ENCODE measurements around the gene TK2.
"Not testable (repeated sequence)": the region's sequence is repeated elsewhere in the genome, so short reads cannot be mapped to it uniquely, and the experiment has no call there.

The TK2 gene

DNA sequence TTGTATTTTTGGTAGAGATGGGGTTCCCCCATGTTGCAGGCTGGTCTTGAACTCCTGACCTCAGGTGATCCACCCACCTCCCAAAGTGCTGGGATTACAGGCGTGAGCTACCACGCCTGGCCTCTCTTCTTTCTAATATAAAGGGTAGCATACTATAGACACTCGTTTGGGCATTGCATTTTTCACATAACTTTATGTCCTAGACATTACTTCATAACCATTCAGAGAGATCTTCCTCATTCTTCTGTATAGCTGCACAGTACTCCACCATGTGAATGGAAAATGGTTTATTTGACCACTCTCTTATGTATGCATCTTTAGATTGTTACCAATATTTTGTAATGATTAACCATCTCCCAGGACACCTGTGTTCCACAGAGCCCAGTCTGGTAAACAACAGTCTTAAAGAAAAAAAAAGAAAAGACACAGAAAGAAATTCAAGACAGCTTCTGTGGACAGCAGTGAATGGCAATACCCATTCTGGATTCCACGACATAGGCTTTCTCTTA lies 42.1 kb downstream of the TK2 start:
- no peak for DNase-seq (ENCODE audit: low read depth in 2 of 2)

DNA sequence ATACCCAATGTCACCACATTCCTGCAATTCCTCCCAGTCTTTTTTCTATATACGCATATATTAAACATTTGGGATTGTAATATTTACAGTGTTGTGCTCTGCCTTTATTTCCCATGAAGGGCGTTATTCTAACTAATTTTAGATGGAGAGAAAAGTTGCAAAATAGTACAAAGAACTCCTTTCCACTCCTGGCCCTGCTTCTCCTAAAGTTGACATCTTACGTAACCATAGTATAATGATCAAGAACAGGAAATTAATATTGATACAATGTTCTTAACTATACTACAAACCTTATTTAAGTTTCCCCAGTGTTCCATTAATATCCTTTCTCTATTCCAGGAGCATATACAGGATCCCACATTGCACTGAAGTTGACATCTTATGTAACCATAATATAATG lies 46.3 kb downstream of the TK2 start:
- DNase-seq (ENCODE audit: low read depth in 2 of 2): no peak

DNA sequence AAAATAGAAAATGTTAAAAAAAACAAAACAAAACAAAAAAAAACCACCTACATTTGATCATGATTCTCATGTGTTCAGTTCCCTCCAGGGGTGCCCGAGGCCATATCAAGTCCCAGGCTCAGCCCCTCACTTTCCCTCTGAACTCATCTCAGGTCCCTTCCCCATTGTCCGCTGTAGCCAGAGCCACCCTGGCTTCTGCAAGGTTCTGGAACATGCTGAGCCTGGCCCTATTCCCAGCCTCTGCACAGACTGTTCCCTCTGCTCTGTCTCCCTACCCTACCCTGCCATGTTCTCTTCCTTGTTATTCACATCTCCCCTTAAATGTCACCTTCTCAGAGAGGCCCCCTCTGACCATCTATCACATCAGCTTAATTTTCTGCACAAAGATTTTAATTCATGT lies 46.9 kb downstream of the TK2 start:
- no peak for DNase-seq (ENCODE audit: low read depth in 2 of 2)

DNA sequence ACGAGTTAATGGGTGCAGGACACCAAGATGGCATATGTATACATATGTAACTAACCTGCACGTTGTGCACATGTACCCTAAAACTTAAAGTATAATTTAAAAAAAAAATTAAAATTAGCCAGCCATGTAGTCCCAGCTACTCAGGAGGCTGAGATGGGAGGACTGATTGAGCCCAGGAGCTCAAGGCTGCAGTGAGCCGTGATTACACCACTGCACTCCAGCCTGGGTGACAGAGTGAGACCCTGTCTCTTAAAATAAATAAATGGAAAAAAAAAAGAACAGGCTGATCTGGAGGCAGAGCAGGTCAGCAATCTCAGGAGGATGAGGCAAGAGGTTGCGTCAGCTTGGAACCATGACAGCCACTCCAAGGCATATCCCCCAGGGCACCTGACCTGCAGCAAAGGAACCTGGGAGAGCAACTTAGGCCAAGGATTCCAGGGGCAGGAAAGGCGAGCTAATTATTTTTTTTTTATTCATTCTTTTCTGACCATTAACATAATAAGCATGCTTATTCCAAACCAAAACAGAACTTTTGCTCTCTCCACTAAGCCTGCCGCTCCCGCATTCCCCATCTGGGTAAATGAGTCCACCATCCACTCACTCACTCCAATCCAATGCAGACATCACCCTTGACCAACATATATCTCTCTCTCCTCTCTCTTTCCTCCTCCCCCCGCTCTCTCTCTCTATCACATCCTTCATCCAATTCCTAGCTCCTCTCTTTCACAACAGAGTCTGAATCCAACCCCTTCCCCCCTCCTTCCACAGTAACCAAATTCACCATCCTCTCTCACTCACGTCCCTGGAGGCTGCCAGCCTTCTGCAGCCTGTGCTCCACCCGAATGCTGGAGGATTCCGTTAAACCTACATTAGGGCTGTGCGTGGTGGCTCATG lies 47.7 kb downstream of the TK2 start:
- DNase-seq (ENCODE audit: low read depth in 2 of 2): no peak

DNA sequence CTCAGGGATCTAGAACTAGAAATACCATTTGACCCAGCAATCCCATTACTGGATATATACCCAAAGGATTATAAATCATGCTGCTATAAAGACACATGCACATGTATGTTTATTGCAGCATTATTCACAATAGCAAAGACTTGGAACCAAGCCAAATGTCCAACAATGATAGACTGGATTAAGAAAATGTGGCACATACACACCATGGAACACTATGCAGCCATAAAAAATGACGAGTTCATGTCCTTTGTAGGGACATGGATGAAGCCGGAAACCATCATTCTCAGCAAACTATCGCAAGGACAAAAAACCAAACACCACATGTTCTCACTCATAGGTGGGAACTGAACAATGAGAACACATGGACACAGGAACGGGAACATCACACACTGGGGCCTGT lies 48.4 kb downstream of the TK2 start:
- not testable (repeated sequence) for DNase-seq (ENCODE audit: low read depth in 2 of 2)

DNA sequence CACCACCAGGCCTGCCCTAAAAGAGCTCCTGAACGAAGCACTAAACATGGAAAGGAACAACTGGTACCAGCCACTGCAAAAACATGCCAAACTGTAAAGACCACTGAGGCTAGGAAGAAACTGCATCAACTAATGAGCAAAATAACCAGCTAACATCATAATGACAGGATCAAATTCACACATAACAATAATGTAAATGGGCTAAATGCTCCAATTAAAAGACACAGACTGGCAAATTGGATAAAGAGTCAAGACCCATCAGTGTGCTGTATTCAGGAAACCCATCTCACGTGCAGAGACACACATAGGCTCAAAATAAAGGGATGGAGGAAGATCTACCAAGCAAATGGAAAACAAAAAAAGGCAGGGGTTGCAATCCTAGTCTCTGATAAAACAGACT lies 52.0 kb downstream of the TK2 start:
- not testable (repeated sequence) for DNase-seq (ENCODE audit: low read depth in 2 of 2)

DNA sequence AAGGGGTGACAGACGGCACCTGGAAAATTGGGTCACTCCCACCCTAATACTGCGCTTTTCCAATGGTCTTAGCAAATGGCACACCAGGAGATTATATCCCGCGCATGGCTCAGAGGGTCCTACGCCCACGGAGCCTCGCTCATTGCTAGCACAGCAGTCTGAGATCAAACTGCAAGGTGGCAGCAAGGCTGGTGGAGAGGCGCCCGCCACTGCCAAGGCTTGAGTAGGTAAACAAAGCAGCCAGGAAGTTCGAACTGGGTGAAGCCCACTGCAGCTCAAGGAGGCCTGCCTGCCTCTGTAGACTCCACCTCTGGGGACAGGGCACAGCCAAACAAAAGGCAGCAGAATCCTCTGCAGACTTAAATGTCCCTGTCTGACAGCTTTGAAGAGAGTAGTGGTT lies 53.7 kb downstream of the TK2 start:
- not testable (repeated sequence) for DNase-seq (ENCODE audit: low read depth in 2 of 2)

DNA sequence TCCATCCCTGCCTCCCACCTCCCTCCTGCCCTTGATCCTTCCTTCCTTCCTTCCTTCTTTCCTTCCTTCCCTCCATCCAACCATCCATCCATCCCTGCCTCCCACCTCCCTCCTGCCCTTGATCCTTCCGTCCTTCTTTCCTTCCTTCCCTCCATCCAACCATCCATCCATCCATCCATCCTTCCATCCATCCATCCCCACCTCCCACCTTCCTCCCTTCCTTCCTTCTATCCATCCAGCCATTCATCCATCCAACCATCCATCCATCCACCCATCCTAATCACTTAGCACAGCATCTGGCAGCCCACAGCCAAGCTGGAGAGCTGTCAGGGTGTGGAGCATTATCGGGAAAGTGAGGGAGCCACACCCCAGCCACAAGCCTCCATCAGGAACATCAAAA lies 54.5 kb downstream of the TK2 start:
- no peak for DNase-seq (ENCODE audit: low read depth in 2 of 2)

DNA sequence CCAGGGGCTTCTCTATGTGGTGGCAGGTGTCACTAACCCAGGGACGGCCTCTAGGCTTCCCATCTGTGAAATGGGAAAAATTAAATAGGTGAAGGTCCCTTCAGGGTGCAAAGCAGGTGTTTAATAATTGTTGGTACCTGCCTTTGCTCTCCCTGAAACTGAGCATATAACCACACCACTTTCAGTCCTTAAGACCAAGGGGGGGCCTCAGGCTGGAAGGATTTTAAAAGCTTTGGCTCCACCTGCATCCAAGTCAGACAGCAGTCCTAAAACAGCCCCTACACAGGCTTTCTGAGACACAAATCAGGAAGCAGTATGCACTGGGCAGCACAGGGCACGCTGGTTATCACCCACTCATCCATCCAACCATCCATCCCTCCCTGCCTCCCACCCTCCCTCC lies 55.0 kb downstream of the TK2 start:
- no peak for DNase-seq (ENCODE audit: low read depth in 2 of 2)

DNA sequence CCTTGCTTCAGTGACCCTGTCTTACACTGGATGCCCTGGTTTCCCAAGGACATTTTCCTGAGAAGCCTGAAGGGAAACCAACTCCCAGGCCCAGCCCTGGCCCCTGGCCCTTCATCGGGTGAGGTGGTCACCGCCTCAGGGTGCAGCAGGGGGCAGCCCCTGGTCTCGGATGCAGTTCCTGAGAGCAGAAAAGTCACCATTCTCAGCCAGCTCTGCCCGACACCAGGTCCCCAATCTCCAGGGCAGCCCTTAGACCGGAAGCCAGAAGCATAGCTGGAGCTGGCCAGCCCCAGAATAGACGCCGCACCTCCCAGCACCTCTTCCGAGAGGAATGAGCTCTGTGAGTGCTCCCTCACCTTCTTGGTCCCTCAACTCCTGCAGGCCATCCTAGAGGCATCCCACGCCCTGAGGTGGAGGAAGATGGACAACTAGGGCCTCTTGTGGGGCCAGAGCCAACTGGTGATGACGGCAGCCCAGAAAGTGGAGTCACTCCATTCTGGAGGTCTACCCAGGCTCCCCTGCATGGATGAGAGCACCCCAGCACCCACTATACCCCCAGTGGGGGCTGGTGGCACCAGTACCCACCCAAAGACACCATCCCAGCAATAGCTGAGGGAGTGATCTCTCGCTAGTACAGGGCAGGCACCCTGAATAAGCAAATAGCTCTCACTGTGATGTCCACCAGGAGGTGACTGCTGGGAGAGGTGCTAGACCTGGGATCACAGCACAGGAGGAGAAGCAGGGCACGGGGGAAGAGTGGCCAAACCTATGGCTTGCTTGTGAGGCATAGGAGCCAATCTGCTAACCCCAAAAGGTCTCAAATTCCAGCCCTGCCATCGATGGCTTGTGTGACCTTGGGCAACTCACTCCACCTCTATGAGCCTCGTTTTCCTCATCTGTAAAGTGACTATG lies 56.2 kb downstream of the TK2 start:
- no peak for DNase-seq (ENCODE audit: low read depth in 2 of 2)

DNA sequence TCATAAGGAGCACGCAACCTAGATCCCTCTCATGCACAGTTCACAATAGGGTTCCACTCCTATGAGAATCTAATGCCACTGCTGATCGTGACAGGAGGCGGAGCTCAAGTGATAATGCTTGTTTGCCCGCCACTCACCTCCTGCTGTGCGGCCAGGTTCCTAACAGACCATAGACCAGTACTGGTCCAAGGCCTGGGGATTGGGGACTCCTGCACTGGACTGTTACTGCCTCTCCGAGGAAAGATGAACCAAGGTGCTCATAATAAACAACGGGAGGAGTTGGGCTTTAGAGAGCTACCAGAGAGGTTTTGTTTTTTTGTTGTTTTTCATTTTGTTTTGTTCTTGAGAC lies 58.2 kb downstream of the TK2 start:
- no peak for DNase-seq (ENCODE audit: low read depth in 2 of 2)

DNA sequence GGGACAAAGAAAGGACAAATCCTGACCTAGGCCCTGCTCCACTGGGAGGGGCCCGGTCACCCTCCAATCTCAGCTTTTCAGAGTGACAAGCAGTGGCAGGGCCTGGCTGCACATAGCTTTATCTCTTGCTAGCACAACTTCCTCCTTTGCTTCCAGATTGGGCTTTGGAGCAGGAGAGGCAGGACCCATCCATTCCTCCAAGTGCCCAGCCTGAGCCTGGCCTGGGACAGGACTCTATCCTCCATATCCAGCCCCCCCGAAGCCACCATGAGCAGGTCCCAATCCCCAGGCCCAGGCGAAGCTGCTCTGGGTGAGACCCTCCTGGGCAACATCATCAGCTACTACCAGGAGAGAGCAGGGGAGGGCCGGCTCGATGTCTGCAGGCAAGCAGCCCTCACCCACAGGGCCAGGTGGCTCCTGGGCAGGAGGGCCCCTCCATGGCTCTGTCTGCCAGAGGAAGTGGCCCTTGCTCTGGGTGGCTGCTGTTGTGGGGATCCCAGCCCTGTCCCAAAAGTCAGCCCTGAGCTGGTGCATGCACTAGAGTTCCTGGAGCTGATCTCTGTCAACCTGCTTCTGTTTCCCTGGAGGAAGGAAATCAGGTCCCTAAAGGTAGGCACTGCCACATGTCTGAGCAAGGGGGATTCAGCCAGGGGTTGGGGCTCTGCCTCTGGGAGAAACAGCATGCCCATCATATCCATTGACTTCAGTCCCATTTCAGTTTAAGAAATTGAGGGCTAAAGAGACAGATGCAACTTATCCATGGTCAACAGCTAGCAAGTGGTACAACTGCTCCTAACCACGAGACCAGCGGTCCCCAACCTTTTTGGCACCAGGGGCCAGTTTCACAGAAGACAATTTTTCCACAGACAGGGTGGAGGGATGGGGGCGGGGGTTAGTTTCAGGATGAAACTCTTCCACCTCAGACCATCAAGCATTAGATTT lies 58.9 kb downstream of the TK2 start:
- no peak for DNase-seq (ENCODE audit: low read depth in 2 of 2)

DNA sequence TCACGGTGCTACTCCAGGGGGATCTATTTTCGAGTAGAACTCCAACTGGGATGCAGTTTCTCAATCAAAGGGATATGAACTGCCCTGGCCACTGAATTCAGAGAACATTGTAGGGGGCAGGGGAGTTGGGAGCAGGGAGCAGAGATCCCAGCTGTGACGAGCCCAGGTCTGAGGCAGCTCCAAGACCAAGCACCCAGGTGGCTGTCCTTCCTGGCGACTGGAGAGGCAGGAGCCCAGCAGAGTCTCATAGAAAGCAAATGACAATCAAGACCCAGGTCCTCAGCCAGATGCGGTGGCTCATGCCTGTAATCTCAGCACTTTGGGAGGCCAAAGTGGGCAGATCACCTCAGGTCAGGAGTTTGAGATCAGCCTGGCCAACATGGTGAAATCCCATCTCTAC lies 60.1 kb downstream of the TK2 start:
- DNase-seq (ENCODE audit: low read depth in 2 of 2): no peak

DNA sequence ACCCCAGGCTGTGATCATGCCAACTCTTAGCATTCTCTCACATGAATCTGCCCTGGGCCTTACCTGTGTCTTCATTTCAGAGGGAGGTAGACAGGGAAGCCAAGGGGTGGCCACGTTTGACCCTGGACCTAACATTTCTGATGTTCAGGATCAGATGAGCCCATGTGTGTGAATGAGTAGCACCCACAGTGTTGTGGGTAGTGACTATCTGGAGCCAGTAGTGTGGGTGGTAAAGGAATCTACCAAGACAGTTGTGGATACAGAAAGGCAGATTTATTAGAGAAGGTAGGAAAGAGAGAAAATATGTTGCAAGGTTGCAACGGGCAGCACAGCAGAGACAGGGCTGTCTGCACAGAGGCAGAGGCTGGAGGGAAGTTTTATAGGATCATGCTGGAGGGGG lies 60.5 kb downstream of the TK2 start:
- DNase-seq (ENCODE audit: low read depth in 2 of 2): no peak

DNA sequence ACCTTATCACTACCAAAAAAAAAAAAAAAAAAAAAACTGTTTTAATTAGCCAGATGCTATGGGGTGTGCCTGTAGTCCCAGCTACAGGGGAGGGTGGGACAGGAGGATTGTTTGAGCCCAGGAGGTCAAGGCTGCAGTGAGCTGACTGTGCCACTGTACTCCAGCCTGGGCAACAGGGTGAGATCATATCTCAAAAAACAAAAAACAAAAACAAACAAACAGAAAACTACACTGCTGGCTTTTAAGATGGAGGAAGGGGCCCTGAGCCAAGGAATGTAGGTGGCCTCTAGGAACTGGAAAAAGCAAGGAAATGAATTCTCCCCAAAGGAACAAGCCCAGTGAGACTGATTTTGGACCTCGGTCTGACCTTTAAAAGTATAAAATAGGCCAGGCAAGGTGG lies 61.4 kb downstream of the TK2 start:
- no peak for DNase-seq (ENCODE audit: low read depth in 2 of 2)

DNA sequence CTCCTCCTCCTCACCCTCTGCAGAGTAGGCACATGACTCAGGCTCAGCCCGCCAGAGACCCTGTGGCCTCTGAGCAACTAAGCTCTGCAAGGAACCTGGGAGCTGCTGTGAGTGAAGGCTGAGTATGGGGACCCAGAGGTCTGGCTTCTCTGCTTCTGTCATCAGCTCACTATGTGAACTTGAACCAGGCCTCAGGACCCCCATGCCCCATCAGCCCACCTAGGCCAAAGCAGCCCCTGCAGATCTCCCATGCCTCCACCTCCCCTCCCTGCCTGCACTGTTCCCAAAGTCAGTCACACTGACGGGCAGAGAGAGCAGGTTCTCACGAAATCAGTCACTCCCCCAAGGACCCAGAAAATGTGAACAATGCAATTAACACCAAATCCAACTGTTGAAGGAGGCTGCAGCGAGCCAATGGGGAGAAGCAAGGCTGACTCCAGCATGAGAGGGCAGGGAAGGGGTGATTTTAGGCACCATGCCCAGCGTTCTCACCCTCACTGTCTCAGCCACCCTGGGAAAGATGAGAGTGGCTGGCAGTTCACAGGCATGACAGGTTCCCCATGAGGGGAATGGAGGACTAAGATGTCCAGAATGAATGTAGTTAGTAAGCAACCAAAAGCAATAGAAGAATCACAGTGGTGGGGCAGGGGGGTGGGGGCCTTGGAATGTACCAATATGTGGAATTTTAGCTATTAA lies 62.2 kb downstream of the TK2 start:
- DNase-seq (ENCODE audit: low read depth in 2 of 2): no peak

DNA sequence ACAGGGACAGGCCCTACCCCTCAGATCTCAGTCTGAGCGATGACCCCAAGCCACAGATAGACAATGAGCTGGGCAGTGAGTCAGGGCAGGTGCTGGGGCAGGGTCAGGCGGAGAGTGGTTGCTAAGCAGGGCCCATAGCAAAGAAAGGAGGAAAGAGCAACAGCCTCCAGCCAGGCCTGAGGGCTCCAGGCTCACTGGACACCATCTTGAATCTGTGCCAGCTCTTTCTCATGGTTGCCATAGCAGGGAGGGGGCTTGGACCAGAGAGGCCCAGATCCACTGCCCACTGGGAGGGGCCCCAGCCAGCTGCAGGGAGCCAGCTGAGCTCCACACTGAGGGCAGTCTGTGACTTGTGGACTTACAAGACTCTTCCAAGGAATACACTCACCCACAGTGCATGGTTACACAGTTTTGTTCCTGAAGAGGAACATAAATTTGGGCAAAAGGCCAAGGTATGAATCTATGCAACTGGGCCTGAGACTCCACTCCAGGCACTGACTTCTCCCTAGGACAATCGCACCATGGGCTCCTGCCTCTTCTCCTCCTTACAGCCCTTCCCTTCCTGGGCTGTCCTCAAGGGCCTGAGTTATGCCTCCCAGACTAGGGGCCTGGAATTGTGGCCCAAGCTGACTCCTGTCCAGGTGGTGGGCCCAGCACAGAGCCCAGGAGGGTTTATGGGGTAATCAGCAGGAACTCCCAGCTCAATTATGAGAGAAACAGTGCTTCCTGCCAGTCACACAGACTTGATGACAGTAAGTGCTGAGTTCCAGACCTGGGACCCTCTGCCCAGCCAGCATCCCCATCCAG lies 62.9 kb downstream of the TK2 start:
- DNase-seq (ENCODE audit: low read depth in 2 of 2): no peak

DNA sequence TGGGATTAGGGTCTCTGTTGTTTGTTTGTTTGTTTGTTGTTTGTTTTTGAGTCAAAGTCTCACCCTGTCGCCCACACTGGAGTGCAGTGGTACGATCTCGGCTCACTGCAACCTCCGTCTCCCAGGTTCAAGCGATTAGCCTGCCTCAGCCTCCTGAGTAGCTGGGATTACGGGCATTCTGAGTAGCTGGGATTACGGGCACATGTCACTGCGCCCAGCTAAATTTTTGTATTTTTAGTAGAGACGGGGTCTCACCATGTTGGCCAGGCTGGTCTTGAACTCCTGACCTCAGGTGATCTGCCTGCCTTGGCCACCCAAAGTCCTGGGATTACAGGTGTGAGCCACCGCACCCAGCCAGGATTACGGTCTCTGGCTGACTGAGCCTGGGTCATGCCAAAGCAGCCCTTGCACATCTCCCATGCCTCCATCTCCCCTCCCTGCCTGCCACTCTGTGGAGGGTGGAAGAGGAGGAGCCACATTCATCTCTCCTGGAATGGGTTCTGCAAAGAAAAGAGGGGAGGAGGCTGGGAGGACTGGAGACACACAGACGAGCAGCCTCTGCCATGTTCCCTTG lies 63.6 kb downstream of the TK2 start:
- DNase-seq (ENCODE audit: low read depth in 2 of 2): no peak

DNA sequence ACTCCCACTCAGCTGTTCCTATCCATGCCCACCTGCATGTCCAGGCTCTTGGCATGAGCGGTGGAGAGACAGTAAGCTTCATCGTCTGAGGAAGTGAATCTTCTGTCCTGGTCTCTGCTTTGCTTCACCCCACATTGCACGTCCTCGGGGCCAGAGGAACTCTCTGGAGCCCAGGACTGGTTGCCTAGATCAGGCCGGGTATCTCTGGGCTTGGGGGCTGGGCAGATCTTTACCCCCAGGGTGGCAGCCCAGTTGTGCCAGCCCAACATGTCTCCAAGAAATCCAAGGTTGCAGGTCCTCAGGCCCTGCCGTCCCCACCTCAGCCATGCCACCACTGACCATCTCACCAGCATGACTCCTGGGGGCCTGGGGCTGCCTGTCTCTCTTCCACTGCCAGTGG lies 64.5 kb downstream of the TK2 start:
- no peak for DNase-seq (ENCODE audit: low read depth in 2 of 2)
